Measurements from ENCODE around the gene DIDO1. TPM values are rescaled to one million over a fixed set of nuclear protein-coding genes. Genes with fewer than 3 reads are reported as not detected.

Gene DIDO1
- total and polyA plus RNA-seq, 2 of the 13 experiments (the other 11 are each of a cell fraction or from before 2014, with no cell fraction given): 75.0 to 75.1 TPM

DNA sequence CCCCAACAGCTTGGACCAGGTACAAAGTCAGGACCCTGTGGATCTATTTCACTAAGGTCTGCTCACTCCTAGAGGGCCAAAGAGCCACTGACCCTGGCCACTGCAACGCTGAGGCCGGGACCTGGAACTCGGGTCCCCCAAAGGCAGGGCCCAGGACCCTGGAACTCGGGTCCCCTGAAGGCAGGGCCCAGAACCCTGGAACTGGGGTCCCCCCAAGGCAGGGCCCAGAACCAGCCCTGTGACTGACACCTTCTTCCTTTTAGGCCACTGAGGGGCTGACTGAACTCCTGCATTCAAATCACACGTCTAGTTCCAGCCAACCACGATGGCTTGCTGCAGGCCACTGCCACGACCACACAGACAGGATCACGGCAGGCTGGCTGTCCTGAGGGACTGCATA, 74.1 kb downstream of the DIDO1 start:
- FAIRE-seq (no peak), DNase-seq (ENCODE audit: low spot score) (no peak), ATAC-seq (peak; percentile 15; the same call in 1 of the 3 replicates)
- Histone ChIP-seq H2AFZ (ENCODE audit: low read length) (no peak overlapping the region), H3K4me2 (ENCODE audit: low read depth, low read length) (no peak overlapping the region), H3K4me3 (replicated peaks in 1 of 3; ENCODE audit: insufficient read depth in 1 of 3, low read depth in 2 of 3, low read length in 3 of 3) (no peak overlapping the region), H3K27me3 (ENCODE audit: control insufficient read depth in 1 of 2, insufficient read depth in 2 of 2, low read length in 2 of 2) (no peaks in the 10 kb centered on the region), H3K9ac (ENCODE audit: insufficient read depth, low read depth, low read length) (no peak overlapping the region), H3K27ac (ENCODE audit: extremely low read length, insufficient read depth, low read length) (no peak overlapping the region), H3K9me3 (ENCODE audit: low read length) (no peaks in the 10 kb centered on the region), H3K36me3 (replicated peaks in 1 of 2; ENCODE audit: control insufficient read depth in 1 of 2, insufficient read depth in 2 of 2, low read length in 2 of 2) (peaks cover 19 to 50% of the 10 kb centered on the region in 2 experiments), H3K4me1 (ENCODE audit: insufficient read depth, low read length) (no peaks in the 10 kb centered on the region), H4K20me1 (ENCODE audit: insufficient read depth, low read length) (no peaks in the 10 kb centered on the region), H3K79me2 (ENCODE audit: insufficient read depth, low read length) (no peaks in the 10 kb centered on the region)
- BruUV-seq (replicated peaks): no TSS peak
- TF ChIP-seq ZEB1 (IDR thresholded peaks at IDR 0.05; ENCODE audit: insufficient replicate concordance, low read depth): no peak
- peak; percentile 50 for TF ChIP-seq AGO2 (optimal IDR thresholded peaks at IDR 0.05; ENCODE audit: low read depth, low read length)
- CTCF ChIA-PET (ENCODE audit: low intra/inter-chr PET ratio, low total read pairs): no interaction called here
- POLR2A ChIA-PET: no interaction called here
- intact Hi-C loops (cut with micrococcal nuclease; ENCODE audit: unreplicated experiment): no loop called here
- WGBS (ENCODE audit: low lambda C conversion rate): 97% methylated on average over 7 of the region's 8 CpGs
- in situ Hi-C loops (cut with HindIII; ENCODE audit: extremely low pct_ligation_motif_present, low pct_unique_long_range_greater_than_20kb): no loop called here

DNA sequence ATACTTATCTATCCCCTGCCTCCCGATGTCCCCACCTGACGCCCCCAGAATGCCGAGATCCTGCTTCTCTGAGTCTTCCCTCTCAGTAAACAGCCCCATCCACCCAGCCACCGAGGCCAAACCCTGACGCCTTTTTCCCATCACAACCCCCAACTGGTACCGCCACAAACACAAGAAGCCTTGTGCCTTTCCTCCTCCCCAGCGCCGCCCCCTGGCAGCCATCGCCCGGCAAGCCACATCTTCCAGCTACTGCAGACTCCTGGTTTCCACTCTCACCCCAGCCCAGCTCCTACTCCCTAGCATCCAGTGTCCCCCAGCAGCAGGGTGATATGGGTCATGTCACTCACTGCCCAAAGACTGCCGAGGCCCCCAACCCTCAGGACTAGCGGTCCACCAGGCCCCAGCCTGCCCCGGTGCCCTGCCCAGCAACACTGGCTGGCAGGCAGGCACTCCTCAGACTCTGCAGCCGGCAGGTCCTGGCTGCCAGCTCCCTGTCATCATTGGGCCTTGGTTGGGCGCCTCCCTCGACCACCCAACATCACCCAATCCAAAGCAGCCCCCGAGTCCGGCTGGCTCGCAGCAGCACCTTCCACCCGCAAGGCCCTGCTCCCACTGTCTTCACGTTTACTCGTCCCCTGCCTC, 75.9 kb downstream of the DIDO1 start:
- 93% methylated on average over 22 of the region's 22 CpGs for WGBS (ENCODE audit: low lambda C conversion rate)
- Histone ChIP-seq H2AFZ (ENCODE audit: low read length) (no peak overlapping the region), H3K27ac (ENCODE audit: extremely low read length, insufficient read depth, low read length) (no peak overlapping the region), H3K9me3 (ENCODE audit: low read length) (no peaks in the 10 kb centered on the region), H3K9ac (ENCODE audit: insufficient read depth, low read depth, low read length) (no peak overlapping the region), H3K79me2 (ENCODE audit: insufficient read depth, low read length) (no peaks in the 10 kb centered on the region), H3K4me2 (ENCODE audit: low read depth, low read length) (no peak overlapping the region), H4K20me1 (ENCODE audit: insufficient read depth, low read length) (no peaks in the 10 kb centered on the region), H3K27me3 (ENCODE audit: control insufficient read depth in 1 of 2, insufficient read depth in 2 of 2, low read length in 2 of 2) (no peaks in the 10 kb centered on the region), H3K36me3 (replicated peaks in 1 of 2; ENCODE audit: control insufficient read depth in 1 of 2, insufficient read depth in 2 of 2, low read length in 2 of 2) (peaks cover 17 to 51% of the 10 kb centered on the region in 2 experiments), H3K4me3 (replicated peaks in 1 of 3; ENCODE audit: insufficient read depth in 1 of 3, low read depth in 2 of 3, low read length in 3 of 3) (no peak overlapping the region), H3K4me1 (ENCODE audit: insufficient read depth, low read length) (no peaks in the 10 kb centered on the region)
- in situ Hi-C loops (cut with HindIII; ENCODE audit: extremely low pct_ligation_motif_present, low pct_unique_long_range_greater_than_20kb): no loop called here
- DNase-seq (ENCODE audit: low spot score) (no peak), ATAC-seq (peak; percentile 11; the same call in 1 of the 3 replicates), FAIRE-seq (no peak)
- ChIA-PET POLR2A (no interaction called here), CTCF (ENCODE audit: low intra/inter-chr PET ratio, low total read pairs) (no interaction called here)
- no TSS peak for BruUV-seq (replicated peaks)
- intact Hi-C loops (cut with micrococcal nuclease; ENCODE audit: unreplicated experiment): no loop called here
- TF ChIP-seq ZNF451 (CRISPR knock-in tag; IDR thresholded peaks at IDR 0.05): no peak
- TF ChIP-seq, protein P1, sequence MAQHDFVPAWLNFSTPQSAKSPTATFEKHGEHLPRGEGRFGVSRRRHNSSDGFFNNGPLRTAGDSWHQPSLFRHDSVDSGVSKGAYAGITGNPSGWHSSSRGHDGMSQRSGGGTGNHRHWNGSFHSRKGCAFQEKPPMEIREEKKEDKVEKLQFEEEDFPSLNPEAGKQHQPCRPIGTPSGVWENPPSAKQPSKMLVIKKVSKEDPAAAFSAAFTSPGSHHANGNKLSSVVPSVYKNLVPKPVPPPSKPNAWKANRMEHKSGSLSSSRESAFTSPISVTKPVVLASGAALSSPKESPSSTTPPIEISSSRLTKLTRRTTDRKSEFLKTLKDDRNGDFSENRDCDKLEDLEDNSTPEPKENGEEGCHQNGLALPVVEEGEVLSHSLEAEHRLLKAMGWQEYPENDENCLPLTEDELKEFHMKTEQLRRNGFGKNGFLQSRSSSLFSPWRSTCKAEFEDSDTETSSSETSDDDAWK (CRISPR knock-in tag; IDR thresholded peaks at IDR 0.05): no peak
- peak; percentile 89 for TF ChIP-seq AGO2 (optimal IDR thresholded peaks at IDR 0.05; ENCODE audit: low read depth, low read length)
- TF ChIP-seq ZNF607 (CRISPR knock-in tag; IDR thresholded peaks at IDR 0.05; ENCODE audit: borderline replicate concordance): no peak
- no peak for TF ChIP-seq TAF15 (IDR thresholded peaks at IDR 0.05; ENCODE audit: low read depth, low read length, poor library complexity, severe bottlenecking)
- TF ChIP-seq, protein P2, sequence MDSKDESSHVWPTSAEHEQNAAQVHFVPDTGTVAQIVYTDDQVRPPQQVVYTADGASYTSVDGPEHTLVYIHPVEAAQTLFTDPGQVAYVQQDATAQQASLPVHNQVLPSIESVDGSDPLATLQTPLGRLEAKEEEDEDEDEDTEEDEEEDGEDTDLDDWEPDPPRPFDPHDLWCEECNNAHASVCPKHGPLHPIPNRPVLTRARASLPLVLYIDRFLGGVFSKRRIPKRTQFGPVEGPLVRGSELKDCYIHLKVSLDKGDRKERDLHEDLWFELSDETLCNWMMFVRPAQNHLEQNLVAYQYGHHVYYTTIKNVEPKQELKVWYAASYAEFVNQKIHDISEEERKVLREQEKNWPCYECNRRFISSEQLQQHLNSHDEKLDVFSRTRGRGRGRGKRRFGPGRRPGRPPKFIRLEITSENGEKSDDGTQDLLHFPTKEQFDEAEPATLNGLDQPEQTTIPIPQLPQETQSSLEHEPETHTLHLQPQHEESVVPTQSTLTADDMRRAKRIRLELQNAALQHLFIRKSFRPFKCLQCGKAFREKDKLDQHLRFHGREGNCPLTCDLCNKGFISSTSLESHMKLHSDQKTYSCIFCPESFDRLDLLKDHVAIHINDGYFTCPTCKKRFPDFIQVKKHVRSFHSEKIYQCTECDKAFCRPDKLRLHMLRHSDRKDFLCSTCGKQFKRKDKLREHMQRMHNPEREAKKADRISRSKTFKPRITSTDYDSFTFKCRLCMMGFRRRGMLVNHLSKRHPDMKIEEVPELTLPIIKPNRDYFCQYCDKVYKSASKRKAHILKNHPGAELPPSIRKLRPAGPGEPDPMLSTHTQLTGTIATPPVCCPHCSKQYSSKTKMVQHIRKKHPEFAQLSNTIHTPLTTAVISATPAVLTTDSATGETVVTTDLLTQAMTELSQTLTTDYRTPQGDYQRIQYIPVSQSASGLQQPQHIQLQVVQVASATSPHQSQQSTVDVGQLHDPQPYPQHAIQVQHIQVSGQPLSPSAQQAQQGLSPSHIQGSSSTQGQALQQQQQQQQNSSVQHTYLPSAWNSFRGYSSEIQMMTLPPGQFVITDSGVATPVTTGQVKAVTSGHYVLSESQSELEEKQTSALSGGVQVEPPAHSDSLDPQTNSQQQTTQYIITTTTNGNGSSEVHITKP (CRISPR knock-in tag; IDR thresholded peaks at IDR 0.05; ENCODE audit: low read depth): no peak
- TF ChIP-seq, protein P3, sequence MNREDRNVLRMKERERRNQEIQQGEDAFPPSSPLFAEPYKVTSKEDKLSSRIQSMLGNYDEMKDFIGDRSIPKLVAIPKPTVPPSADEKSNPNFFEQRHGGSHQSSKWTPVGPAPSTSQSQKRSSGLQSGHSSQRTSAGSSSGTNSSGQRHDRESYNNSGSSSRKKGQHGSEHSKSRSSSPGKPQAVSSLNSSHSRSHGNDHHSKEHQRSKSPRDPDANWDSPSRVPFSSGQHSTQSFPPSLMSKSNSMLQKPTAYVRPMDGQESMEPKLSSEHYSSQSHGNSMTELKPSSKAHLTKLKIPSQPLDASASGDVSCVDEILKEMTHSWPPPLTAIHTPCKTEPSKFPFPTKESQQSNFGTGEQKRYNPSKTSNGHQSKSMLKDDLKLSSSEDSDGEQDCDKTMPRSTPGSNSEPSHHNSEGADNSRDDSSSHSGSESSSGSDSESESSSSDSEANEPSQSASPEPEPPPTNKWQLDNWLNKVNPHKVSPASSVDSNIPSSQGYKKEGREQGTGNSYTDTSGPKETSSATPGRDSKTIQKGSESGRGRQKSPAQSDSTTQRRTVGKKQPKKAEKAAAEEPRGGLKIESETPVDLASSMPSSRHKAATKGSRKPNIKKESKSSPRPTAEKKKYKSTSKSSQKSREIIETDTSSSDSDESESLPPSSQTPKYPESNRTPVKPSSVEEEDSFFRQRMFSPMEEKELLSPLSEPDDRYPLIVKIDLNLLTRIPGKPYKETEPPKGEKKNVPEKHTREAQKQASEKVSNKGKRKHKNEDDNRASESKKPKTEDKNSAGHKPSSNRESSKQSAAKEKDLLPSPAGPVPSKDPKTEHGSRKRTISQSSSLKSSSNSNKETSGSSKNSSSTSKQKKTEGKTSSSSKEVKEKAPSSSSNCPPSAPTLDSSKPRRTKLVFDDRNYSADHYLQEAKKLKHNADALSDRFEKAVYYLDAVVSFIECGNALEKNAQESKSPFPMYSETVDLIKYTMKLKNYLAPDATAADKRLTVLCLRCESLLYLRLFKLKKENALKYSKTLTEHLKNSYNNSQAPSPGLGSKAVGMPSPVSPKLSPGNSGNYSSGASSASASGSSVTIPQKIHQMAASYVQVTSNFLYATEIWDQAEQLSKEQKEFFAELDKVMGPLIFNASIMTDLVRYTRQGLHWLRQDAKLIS (CRISPR knock-in tag; IDR thresholded peaks at IDR 0.05): no peak

Data from HepG2 (cell line).